WERI-Rb-1 (cell line): ENCODE measurements around the gene RAD51B.

Experiments
- DNase-seq: peaks from one replicate; pipeline ENCODE4 v3.0.0-alpha.2; 2020
- H3K27ac ChIP-seq: fragments of 250-450 bp; sonication (Bioruptor Pico); 2 replicates; pipeline ENCODE4 v1.5.1; 2020; ENCODE audit warnings: mild to moderate bottlenecking, moderate library complexity
- H3K27me3 ChIP-seq: fragments of 250-450 bp; sonication (Bioruptor Pico); 2 replicates; pipeline ENCODE4 v1.5.1; 2021; ENCODE audit warnings: mild to moderate bottlenecking, low read depth, moderate library complexity; ENCODE audit not compliant: insufficient read depth, severe bottlenecking
- H3K36me3 ChIP-seq: fragments of 250-450 bp; sonication (Bioruptor Pico); 2 replicates; pipeline ENCODE4 v1.5.1; 2020; ENCODE audit warnings: mild to moderate bottlenecking, moderate library complexity
- H3K4me3 ChIP-seq: 2 replicates; pipeline ENCODE4 v1.5.1; 2011; ENCODE audit warnings: low read depth, mild to moderate bottlenecking, control low read depth, low read length
- H3K9me3 ChIP-seq: fragments of 250-450 bp; sonication (Bioruptor Pico); 2 replicates; pipeline ENCODE4 v1.5.1; 2021; ENCODE audit warnings: mild to moderate bottlenecking, moderate library complexity; ENCODE audit not compliant: severe bottlenecking
- TF ChIP-seq, protein P1 (sequence below): IDR thresholded peaks from 2 replicates; pipeline ENCODE4 v1.5.1; 2011; ENCODE audit warnings: low read depth, mild to moderate bottlenecking, control low read depth, inconsistent platforms, low read length

Gene RAD51B

DNA sequence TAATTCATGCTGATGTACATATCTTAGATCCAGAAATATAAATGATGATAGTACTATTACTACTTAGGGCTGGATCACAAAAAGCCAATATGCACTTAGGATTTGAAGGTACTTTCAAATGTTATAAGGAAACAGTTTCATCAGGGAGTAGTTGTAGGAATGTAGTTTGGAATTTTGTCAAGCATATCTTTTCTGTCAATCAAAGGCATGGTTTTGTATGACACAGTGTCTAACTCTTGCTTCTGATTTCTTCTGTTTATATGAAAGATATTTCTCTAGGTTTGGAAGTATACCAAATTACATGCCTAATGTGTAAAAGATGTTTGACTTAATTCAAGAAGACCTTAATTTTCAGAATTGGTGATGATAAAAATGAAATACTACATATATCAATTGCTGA lies 135.7 kb downstream of the RAD51B start:
- Histone ChIP-seq H3K27me3 (no peaks in the 10 kb centered on the region), H3K36me3 (no peaks in the 10 kb centered on the region), H3K27ac (no peak overlapping the region), H3K9me3 (no peaks in the 10 kb centered on the region), H3K4me3 (no peak overlapping the region)
- TF ChIP-seq, protein P1, sequence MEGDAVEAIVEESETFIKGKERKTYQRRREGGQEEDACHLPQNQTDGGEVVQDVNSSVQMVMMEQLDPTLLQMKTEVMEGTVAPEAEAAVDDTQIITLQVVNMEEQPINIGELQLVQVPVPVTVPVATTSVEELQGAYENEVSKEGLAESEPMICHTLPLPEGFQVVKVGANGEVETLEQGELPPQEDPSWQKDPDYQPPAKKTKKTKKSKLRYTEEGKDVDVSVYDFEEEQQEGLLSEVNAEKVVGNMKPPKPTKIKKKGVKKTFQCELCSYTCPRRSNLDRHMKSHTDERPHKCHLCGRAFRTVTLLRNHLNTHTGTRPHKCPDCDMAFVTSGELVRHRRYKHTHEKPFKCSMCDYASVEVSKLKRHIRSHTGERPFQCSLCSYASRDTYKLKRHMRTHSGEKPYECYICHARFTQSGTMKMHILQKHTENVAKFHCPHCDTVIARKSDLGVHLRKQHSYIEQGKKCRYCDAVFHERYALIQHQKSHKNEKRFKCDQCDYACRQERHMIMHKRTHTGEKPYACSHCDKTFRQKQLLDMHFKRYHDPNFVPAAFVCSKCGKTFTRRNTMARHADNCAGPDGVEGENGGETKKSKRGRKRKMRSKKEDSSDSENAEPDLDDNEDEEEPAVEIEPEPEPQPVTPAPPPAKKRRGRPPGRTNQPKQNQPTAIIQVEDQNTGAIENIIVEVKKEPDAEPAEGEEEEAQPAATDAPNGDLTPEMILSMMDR: no peak
- no peak for DNase-seq

DNA sequence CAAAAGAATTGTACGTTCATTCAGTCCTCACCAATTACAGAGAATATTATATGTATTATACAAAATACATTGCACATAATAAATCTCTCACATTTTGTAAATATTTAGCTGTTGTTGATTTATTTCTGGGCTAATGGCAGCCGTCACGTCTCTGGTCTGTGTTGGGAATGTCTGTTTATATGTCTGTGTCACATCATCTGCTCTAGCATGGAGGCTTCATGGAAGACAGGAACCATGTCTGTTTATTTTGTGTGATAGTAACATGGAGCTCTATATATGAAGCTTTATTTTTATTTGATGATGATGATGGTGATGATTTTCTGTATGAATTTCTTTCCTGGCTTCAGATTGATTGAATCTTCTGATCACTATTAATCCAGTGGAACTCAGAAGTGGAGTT lies 138.4 kb downstream of the RAD51B start:
- no peaks in the 10 kb centered on the region for H3K9me3 ChIP-seq
- no peaks in the 10 kb centered on the region for H3K27me3 ChIP-seq
- TF ChIP-seq, protein P1: no peak
- H3K36me3 ChIP-seq: no peaks in the 10 kb centered on the region
- no peak overlapping the region for H3K4me3 ChIP-seq
- no peak for DNase-seq
- no peak overlapping the region for H3K27ac ChIP-seq

DNA sequence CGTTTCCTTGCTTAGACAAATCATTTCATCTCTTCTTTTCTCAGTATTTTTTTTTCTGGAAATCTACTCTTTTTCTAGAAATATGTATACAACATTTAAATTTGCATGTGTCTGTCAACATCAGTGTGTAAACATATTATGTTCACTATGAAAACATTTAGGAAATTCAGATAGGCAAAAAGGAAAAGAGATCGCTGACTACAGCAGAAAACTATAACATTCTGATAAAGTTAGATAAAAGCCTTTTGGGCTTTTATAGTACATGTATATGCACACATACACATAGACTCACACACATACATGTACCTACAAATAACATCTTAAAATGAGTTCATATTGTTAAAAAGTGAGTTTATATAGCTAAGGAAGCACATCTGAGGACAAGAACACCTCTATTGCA lies 142.1 kb downstream of the RAD51B start:
- no peak for DNase-seq
- TF ChIP-seq, protein P1: no peak
- Histone ChIP-seq H3K4me3 (no peak overlapping the region), H3K27ac (no peak overlapping the region), H3K9me3 (no peaks in the 10 kb centered on the region), H3K36me3 (no peaks in the 10 kb centered on the region), H3K27me3 (no peaks in the 10 kb centered on the region)

DNA sequence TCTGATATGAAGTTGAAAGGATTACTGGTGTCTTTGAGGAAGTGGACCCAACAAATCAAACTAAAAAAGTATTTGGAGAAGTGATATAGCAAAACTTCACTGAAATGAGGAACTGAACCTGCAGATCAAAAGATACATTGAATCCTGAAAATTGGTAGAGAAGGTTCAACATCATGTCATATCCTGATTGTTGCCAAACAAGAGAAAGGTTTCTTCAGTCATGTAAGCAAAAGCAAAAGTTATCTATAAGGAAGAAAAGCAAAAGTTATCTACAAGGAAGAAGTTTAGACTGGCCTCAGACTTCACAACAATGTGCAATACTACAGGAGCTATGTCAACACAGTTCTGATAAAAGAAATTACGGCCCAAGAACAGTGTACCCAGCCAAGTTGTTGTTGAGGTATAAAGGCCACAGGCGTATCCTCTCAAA lies 142.7 kb downstream of the RAD51B start:
- Histone ChIP-seq H3K36me3 (no peaks in the 10 kb centered on the region), H3K27me3 (no peaks in the 10 kb centered on the region), H3K27ac (no peak overlapping the region), H3K4me3 (no peak overlapping the region), H3K9me3 (no peaks in the 10 kb centered on the region)
- DNase-seq: no peak
- TF ChIP-seq, protein P1: no peak

DNA sequence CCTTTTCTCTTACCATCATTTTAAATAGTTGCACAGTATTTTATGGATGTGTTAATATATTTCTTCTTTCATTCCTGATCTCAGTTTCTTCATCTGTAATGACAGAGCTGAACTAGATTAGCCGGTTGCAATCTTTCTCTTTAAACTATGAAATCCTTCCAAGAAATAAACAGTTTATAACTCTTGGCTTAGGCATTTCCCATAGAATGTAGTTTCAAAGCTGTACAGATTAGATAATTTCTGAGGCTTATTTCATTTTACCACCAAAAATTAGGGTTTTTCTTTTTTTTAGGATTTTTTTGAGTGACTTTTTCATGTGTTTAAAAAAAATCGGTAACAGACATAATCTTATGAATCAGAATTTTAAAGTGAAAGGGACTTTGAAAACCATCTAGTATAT lies 144.0 kb downstream of the RAD51B start:
- DNase-seq: no peak
- Histone ChIP-seq H3K4me3 (no peak overlapping the region), H3K27ac (no peak overlapping the region), H3K9me3 (no peaks in the 10 kb centered on the region), H3K27me3 (no peaks in the 10 kb centered on the region), H3K36me3 (no peaks in the 10 kb centered on the region)
- TF ChIP-seq, protein P1: no peak
